RWPE2 (cell line): ENCODE measurements around the gene BCL2.

ENCODE experiments used
- ATAC-seq: fragments of 200-7000 bp; cut with Tn5 transposase; 3 replicates; pipeline ENCODE4 v1.9.1; 2021; ENCODE audit warnings: low read depth
- DNase-seq: peaks from one replicate; pipeline ENCODE4 v3.0.0-alpha.2; 2020; ENCODE audit warnings: low spot score
- H3K27ac ChIP-seq: fragments of 450-650 bp; 2 replicates; pipeline ENCODE4 v1.5.1; 2017; ENCODE audit warnings: mild to moderate bottlenecking; ENCODE audit not compliant: poor library complexity, severe bottlenecking
- H3K27me3 ChIP-seq: fragments of 250-450 bp; sonication (Bioruptor Pico); 2 replicates; pipeline ENCODE4 v1.5.1; 2021; ENCODE audit warnings: mild to moderate bottlenecking, moderate library complexity; ENCODE audit not compliant: insufficient read depth, poor library complexity, severe bottlenecking
- H3K36me3 ChIP-seq: fragments of 250-450 bp; sonication (Bioruptor Pico); 2 replicates; pipeline ENCODE4 v1.5.1; 2020; ENCODE audit warnings: low read depth, mild to moderate bottlenecking, moderate library complexity
- H3K4me1 ChIP-seq: fragments of 250-450 bp; sonication (Bioruptor Pico); 2 replicates; pipeline ENCODE4 v1.5.1; 2021; ENCODE audit warnings: mild to moderate bottlenecking, moderate library complexity; ENCODE audit not compliant: insufficient read depth, poor library complexity, severe bottlenecking
- H3K4me3 ChIP-seq: fragments of 250-450 bp; sonication (Bioruptor Pico); 2 replicates; pipeline ENCODE4 v1.5.1; 2021; ENCODE audit warnings: mild to moderate bottlenecking, moderate library complexity; ENCODE audit not compliant: severe bottlenecking
- H3K9me3 ChIP-seq: fragments of 250-450 bp; sonication (Bioruptor Pico); 2 replicates; pipeline ENCODE4 v1.5.1; 2021; ENCODE audit warnings: mild to moderate bottlenecking, moderate library complexity; ENCODE audit not compliant: severe bottlenecking
- CTCF ChIP-seq: fragments of 450-650 bp; IDR thresholded peaks from one replicate; pipeline ENCODE4 v1.5.1; 2017; ENCODE audit warnings: mild to moderate bottlenecking, moderate library complexity; ENCODE audit not compliant: poor library complexity, severe bottlenecking

Gene BCL2

GRCh38 chr18:63233334-63233733 is 86.2 kb downstream of the BCL2 start:
- ATAC-seq (no peak), DNase-seq (no peak)
- Histone ChIP-seq H3K9me3 (no peaks in the 10 kb centered on the region), H3K27ac (no peak overlapping the region), H3K4me1 (peaks cover 5% of the 10 kb centered on the region), H3K27me3 (no peaks in the 10 kb centered on the region), H3K36me3 (no peaks in the 10 kb centered on the region), H3K4me3 (no peak overlapping the region)
- TF ChIP-seq CTCF: no peak

- ATAC-seq (no peak), DNase-seq (no peak)
- Histone ChIP-seq H3K4me3 (no peak overlapping the region), H3K4me1 (peaks cover 4% of the 10 kb centered on the region), H3K9me3 (no peaks in the 10 kb centered on the region), H3K36me3 (no peaks in the 10 kb centered on the region), H3K27ac (no peak overlapping the region), H3K27me3 (no peaks in the 10 kb centered on the region)
- no peak for TF ChIP-seq CTCF
Observed at GRCh38 chr18:63232826-63233225, 86.7 kb downstream of the BCL2 start.

- DNase-seq: no peak
- Histone ChIP-seq H3K36me3 (no peaks in the 10 kb centered on the region), H3K9me3 (no peaks in the 10 kb centered on the region), H3K27ac (no peak overlapping the region), H3K4me1 (no peaks in the 10 kb centered on the region), H3K27me3 (no peaks in the 10 kb centered on the region), H3K4me3 (no peak overlapping the region)
- no peak for TF ChIP-seq CTCF
- ATAC-seq: no peak
Observed at GRCh38 chr18:63229971-63230370, 89.6 kb downstream of the BCL2 start.

GRCh38 chr18:63225434-63225833 is 94.1 kb downstream of the BCL2 start:
- Histone ChIP-seq H3K36me3 (no peaks in the 10 kb centered on the region), H3K27me3 (no peaks in the 10 kb centered on the region), H3K9me3 (no peaks in the 10 kb centered on the region), H3K4me3 (no peak overlapping the region), H3K4me1 (no peaks in the 10 kb centered on the region), H3K27ac (no peak overlapping the region)
- ATAC-seq (no peak), DNase-seq (no peak)
- no peak for TF ChIP-seq CTCF

- no peaks in the 10 kb centered on the region for H3K4me1 ChIP-seq
Observed at GRCh38 chr18:63224630-63225029, 94.9 kb downstream of the BCL2 start.

More at GRCh38 chr18:63224630-63225029, 94.9 kb downstream of the BCL2 start:
- DNase-seq (no peak), ATAC-seq (no peak)
- H3K27me3 ChIP-seq: no peaks in the 10 kb centered on the region
- H3K4me3 ChIP-seq: no peak overlapping the region
- no peak overlapping the region for H3K27ac ChIP-seq
- H3K36me3 ChIP-seq: no peaks in the 10 kb centered on the region
- no peaks in the 10 kb centered on the region for H3K9me3 ChIP-seq
- TF ChIP-seq CTCF: no peak
